ENCODE measurements around the gene PSAP.
"Not testable (repeated sequence)": the region's sequence is repeated elsewhere in the genome, so short reads cannot be mapped to it uniquely, and the experiment has no call there.

PSAP gene

DNA sequence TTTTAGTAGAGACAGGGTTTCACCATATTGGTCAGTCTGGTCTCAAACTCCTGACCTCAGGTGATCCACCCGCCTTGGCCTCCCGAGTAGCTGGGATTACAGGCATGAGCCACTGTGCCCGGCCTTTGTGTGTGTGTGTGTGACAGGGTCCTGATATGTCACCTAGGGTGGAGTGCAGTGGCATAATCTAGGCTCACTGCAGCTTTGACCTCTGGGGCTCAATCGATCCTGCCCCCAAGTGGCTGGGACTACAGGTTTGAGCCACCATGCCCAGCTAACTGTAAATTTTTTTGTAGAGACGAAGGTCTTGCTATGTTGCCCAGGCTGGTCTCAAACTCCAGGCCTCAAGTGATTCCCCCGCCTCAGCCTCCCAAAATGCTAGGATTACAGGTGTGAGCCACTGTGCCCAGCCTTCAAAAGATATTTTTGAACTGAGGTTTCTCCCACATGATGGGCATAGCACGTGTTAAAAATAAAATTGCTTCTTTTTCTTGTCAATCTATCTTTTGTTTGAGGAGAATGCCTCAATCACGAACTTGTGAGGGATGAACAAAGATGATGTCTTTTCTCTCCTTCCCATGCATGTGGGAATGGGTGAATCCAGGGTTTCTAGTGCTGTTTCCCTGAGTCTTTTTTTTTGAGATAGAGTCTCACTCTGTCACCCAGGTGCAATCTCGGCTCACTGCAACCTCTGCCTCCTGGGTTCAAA is 30.8 kb upstream of the PSAP start:
- DNase-seq (ENCODE audit: low read depth, low spot score) = no peak
- no peak overlapping the region for H3K4me3 ChIP-seq (ENCODE audit: low read depth, low read length)
- no peak for TF ChIP-seq CTCF (IDR thresholded peaks at IDR 0.05; ENCODE audit: low read depth, low read length)
- in situ Hi-C loops (cut with HindIII; ENCODE audit: low sequenced_read_pairs) = no loop called here

DNA sequence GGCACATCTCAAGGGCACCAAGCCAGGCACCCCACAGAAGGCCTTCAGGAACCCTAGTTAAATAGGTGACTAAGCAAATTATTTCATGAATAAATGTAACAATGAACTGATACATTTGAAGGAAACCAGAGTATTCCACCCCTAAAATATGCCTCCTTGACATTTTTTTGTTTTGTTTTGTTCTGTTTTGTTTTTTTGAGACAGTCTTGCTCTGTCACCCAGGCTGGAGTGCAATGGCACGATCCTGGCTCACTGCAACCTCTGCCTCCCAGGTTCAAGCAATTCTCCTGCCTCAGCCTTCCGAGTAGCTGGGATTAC is 30.2 kb upstream of the PSAP start:
- in situ Hi-C loops (cut with HindIII; ENCODE audit: low sequenced_read_pairs); DNase-seq (ENCODE audit: low read depth, low spot score); H3K4me3 ChIP-seq (ENCODE audit: low read depth, low read length): not testable (repeated sequence)

DNA sequence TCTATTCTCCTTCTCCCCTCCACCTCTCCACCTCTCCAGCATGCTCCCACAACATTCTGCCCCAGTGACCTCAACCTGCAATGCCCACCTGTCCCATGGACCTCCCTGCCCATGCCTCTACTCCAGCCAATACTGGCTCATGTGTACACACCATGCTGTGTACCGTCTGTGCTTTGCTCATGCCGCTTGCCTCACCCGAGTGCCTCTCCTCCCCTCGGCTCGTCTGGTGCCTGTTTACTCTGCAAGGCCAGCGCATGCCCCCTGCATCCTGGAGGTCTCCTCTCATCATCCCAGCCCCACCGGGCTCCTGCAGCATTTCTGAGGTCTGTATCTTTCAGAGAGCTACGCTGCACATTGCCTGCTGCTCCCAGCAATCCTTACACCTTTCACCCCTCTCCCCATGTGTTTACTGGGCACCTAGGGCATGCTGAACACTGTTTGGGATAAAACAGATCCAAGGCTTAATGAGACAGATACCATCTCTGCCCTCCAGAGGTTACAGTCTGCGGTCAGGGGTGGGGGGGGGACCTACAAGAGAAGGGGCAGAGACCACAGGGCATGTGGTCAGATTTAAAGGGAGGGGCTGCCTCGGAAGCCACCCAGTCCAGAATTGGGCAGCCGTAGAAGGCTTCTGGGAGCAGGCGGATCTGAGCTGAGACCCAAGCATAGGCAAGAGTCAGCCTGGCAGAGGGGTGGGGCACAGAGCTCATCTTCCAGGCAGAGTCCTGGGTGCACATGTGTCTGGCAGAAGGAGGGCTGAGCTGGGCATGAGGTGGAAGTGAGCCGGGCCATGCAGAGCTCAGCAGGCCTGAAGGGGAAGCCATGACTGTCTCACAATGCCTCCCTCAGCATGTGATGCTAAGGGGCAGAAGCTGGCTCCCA is 29.6 kb upstream of the PSAP start:
- no peak overlapping the region for H3K4me3 ChIP-seq (ENCODE audit: low read depth, low read length)
- no peak for DNase-seq (ENCODE audit: low read depth, low spot score)
- in situ Hi-C loops (cut with HindIII; ENCODE audit: low sequenced_read_pairs) = no loop called here
- no peak for TF ChIP-seq CTCF (IDR thresholded peaks at IDR 0.05; ENCODE audit: low read depth, low read length)

GRCh38 chr10:71878327-71879034 is 27.4 kb upstream of the PSAP start:
- in situ Hi-C loops (cut with HindIII; ENCODE audit: low sequenced_read_pairs) = no loop called here
- no peak overlapping the region for H3K4me3 ChIP-seq (ENCODE audit: low read depth, low read length)
- no peak for DNase-seq (ENCODE audit: low read depth, low spot score)
- TF ChIP-seq CTCF (IDR thresholded peaks at IDR 0.05; ENCODE audit: low read depth, low read length) = no peak

- in situ Hi-C loops (cut with HindIII; ENCODE audit: low sequenced_read_pairs) = no loop called here
- no peak overlapping the region for H3K4me3 ChIP-seq (ENCODE audit: low read depth, low read length)
- no peak for TF ChIP-seq CTCF (IDR thresholded peaks at IDR 0.05; ENCODE audit: low read depth, low read length)
- DNase-seq (ENCODE audit: low read depth, low spot score) = no peak
Observed at GRCh38 chr10:71877821-71878220, 26.8 kb upstream of the PSAP start.

DNA sequence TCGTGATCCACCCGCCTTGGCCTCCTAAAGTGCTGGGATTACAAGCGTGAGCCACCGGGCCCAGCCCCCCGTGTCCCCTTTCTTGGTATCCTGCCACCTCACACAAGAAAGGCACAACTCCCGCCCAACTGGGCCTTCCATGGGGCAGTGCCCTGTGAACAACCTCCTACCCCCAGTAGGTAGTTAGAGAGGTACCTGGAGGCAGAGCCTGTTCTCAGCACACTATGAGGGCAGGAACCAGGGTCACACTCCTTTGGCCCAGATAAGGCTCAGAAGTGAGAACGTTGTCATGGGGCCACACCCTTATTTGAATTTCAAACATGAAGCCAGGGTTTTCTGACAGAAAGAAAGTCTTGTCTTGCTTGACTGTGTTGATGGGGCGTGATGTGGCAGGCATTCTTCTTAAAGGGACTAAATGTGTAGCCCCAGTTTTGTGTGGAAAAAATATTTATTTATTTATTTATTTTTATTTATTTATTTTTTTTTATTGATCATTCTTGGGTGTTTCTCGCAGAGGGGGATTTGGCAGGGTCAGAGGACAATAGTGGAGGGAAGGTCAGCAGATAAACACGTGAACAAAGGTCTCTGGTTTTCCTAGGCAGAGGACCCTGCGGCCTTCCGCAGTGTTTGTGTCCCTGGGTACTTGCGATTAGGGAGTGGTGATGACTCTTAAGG is 23.8 kb upstream of the PSAP start:
- DNase-seq (ENCODE audit: low read depth, low spot score); H3K4me3 ChIP-seq (ENCODE audit: low read depth, low read length); in situ Hi-C loops (cut with HindIII; ENCODE audit: low sequenced_read_pairs): not testable (repeated sequence)

DNA sequence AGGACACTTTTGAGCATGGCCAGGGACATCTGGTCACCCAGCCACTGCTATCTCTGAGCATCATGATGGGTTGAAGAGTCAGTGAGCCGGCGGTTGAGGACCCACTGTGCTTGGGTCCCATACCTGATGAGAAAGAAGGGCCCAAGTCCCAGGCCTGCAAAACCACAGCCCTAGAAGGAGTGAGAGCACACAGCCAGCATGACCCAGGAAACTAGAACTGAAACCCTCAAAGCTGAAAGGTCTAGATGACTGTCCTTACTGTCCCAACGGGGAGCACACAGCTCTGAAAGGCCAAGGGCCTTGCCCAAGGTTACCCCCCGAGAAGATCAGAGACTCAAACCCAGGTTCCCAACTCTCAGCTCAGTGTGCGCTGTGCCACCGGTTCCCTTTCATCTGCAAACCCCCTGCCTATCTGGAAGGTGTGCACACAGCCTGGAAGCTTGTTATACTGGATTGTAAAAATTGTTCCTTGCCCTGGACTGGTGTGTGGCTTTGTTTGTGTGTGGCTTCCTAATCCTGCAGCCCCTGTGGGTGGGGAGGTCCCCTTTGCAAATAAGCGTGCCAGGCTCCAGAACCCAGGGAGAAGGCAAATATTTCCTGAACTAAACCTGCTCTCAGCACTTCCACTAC is 22.6 kb upstream of the PSAP start:
- DNase-seq (ENCODE audit: low read depth, low spot score) = no peak
- TF ChIP-seq CTCF (IDR thresholded peaks at IDR 0.05; ENCODE audit: low read depth, low read length) = no peak
- in situ Hi-C loops (cut with HindIII; ENCODE audit: low sequenced_read_pairs) = no loop called here
- no peak overlapping the region for H3K4me3 ChIP-seq (ENCODE audit: low read depth, low read length)

- in situ Hi-C loops (cut with HindIII; ENCODE audit: low sequenced_read_pairs); DNase-seq (ENCODE audit: low read depth, low spot score); H3K4me3 ChIP-seq (ENCODE audit: low read depth, low read length): not testable (repeated sequence)
Observed at GRCh38 chr10:71869601-71870000, 18.6 kb upstream of the PSAP start.
